Keratinocyte (primary cell): ENCODE results near the gene SRPK2. TPM values are rescaled to one million over a fixed set of nuclear protein-coding genes. Genes with fewer than 3 reads are reported as not detected.
A peak's percentile ranks its signal among the peaks of the same experiment; 100 is the strongest.

Source experiments
- DNase-seq: peaks from one replicate; pipeline ENCODE4 v3.0.0-alpha.2; 2011; ENCODE audit warnings: low read depth, missing footprints, low spot score
- FAIRE-seq: peaks from 2 replicates; lab custom pipeline; 2011; peaks lifted over from hg19 to GRCh38; lab: Jason Lieb, UNC
- H2AFZ ChIP-seq: 2 replicates; pipeline ENCODE4 v1.6.0; 2012; ENCODE audit warnings: low read length, control low read depth, inconsistent platforms; ENCODE audit not compliant: control insufficient read depth
- H3K27ac ChIP-seq: 2 replicates; pipeline ENCODE4 v1.5.1; 2011; ENCODE audit warnings: low read length; ENCODE audit not compliant: control insufficient read depth, insufficient read depth
- H3K27me3 ChIP-seq: 3 replicates; pipeline ENCODE4 v1.6.0; 2011; ENCODE audit warnings: low read length; ENCODE audit not compliant: control insufficient read depth, insufficient read depth; ENCODE audit errors: extremely low read depth
- H3K36me3 ChIP-seq, 2 experiments: 2 replicates in 1 of 2; 3 replicates in 1 of 2; pipeline ENCODE4 v1.5.1; 2011; ENCODE audit warnings: low read length in 2 of 2, mild to moderate bottlenecking in 1 of 2; ENCODE audit not compliant: control insufficient read depth in 2 of 2, insufficient read depth in 2 of 2; ENCODE audit errors: extremely low read depth in 1 of 2
- H3K4me1 ChIP-seq: 3 replicates; pipeline ENCODE4 v1.5.1; 2011; ENCODE audit warnings: low read length; ENCODE audit not compliant: control insufficient read depth, insufficient read depth; ENCODE audit errors: extremely low read depth
- H3K4me2 ChIP-seq: 3 replicates; pipeline ENCODE4 v1.6.0; 2011; ENCODE audit warnings: low read depth, low read length; ENCODE audit not compliant: control insufficient read depth, insufficient read depth; ENCODE audit errors: extremely low read depth
- H3K4me3 ChIP-seq, 3 experiments: fragments of 200-600 bp in 1 of 3; sonication (generic) in 1 of 3; 2 replicates in 2 of 3; 3 replicates in 1 of 3; pipeline ENCODE4 v1.5.1; 2011 to 2016; ENCODE audit warnings: low read length in 3 of 3, mild to moderate bottlenecking in 3 of 3, control low read depth in 2 of 3, inconsistent platforms in 1 of 3, low read depth in 1 of 3, mixed read lengths in 1 of 3, mixed run types in 1 of 3, moderate library complexity in 1 of 3; ENCODE audit not compliant: control insufficient read depth in 2 of 3, insufficient read depth in 2 of 3; ENCODE audit errors: extremely low read depth in 1 of 3
- H3K79me2 ChIP-seq: 2 replicates; pipeline ENCODE4 v1.6.0; 2012; ENCODE audit warnings: low read length; ENCODE audit not compliant: control insufficient read depth, insufficient read depth
- H3K9ac ChIP-seq: 3 replicates; pipeline ENCODE4 v1.6.0; 2011; ENCODE audit warnings: low read length; ENCODE audit not compliant: control insufficient read depth, insufficient read depth; ENCODE audit errors: extremely low read depth
- H3K9me1 ChIP-seq: 3 replicates; pipeline ENCODE4 v1.6.0; 2011; ENCODE audit warnings: low read length; ENCODE audit not compliant: control insufficient read depth, insufficient read depth; ENCODE audit errors: extremely low read depth
- H3K9me3 ChIP-seq: 2 replicates; pipeline ENCODE4 v1.5.1; 2012; ENCODE audit warnings: low read depth, low read length; ENCODE audit not compliant: control insufficient read depth
- H4K20me1 ChIP-seq: 3 replicates; pipeline ENCODE4 v1.6.0; 2011; ENCODE audit warnings: low read length; ENCODE audit not compliant: control insufficient read depth, insufficient read depth; ENCODE audit errors: extremely low read depth
- EZH2 ChIP-seq: IDR thresholded peaks from one replicate; pipeline ENCODE4 v1.6.1; 2012; ENCODE audit warnings: inconsistent platforms, mild to moderate bottlenecking, low read length, moderate library complexity
- dilution Hi-C: fragments of 300-500 bp; cut with MboI; formaldehyde crosslinking; loops from one replicate; pipeline ENCODE4 v1.7.0; 2020; ENCODE audit warnings: low sequenced_read_pairs; ENCODE audit not compliant: extremely low pct_ligation_motif_present
- polyA plus RNA-seq, 5 experiments: library from polyadenylated mRNA; depleted of rRNA in 3 of 5; stranded (reverse) in 3 of 5; stranded (forward) in 1 of 5; unstranded in 1 of 5; fragments of >200 nt; gene quantifications; 1 replicate in 1 of 5; 2 replicates in 3 of 5; 3 replicates in 1 of 5; pipeline versions ENCODE4 v1.2.1 to v1.2.3, GENCODE V29; 2011 to 2012; ENCODE audit warnings: missing spikeins in 2 of 5, low read depth in 1 of 5, low replicate concordance in 1 of 5
- TF ChIP-seq, protein P1 (sequence below), 3 experiments: IDR thresholded peaks in 1 of 3; conservative IDR thresholded peaks in 1 of 3; optimal IDR thresholded peaks in 1 of 3; 2 replicates in 2 of 3; 3 replicates in 1 of 3; pipeline versions ENCODE3 to v1.5.1; 2011; ENCODE audit warnings: low read length in 3 of 3, mild to moderate bottlenecking in 3 of 3, moderate library complexity in 2 of 3, control low read depth in 1 of 3, inconsistent platforms in 1 of 3; ENCODE audit not compliant: insufficient read depth in 2 of 3; ENCODE audit errors: extremely low read depth in 1 of 3

Gene SRPK2
- polyA plus RNA-seq, 1 donor (not counting 4 experiments of a cell fraction or from before 2014, with no cell fraction given), result 40.2 TPM

DNA sequence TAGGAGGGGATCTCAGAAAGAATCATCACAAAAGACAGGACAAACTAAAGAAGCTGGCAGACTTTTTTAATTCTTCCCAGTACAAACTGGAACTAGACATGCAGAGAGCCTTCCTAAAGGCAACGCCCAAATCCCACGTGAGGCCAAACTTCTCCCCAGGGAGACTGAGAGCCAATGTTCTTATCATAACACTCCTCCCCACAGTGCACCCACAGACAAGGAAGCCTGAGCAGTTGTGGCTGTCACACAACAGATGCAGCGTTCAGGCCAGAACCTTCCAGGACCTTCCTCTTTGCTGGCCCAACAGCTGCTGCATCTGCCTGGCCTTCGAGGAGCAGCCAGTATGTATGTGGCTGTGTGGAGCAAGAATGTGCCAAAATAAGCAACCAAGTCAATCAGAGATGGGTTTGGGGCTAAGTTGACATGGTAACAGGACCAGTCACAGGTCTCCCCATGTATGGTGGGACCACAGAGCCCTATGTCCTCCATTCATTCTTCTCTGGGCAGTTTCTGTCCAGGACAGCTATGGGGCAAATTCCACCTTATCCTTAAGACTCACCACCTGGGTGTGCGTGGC, 34.9 kb downstream of the SRPK2 start:
- Histone ChIP-seq H3K27me3 (no peaks in the 10 kb centered on the region), H3K4me1 (peaks cover 28% of the 10 kb centered on the region), H3K9ac (no peak overlapping the region), H4K20me1 (peaks cover 6% of the 10 kb centered on the region), H2AFZ (no peak overlapping the region), H3K9me1 (peaks cover 12% of the 10 kb centered on the region), H3K4me2 (no peak overlapping the region), H3K4me3 (no peak overlapping the region), H3K36me3 (no peaks in the 10 kb centered on the region), H3K9me3 (no peaks in the 10 kb centered on the region), H3K27ac (peak overlapping the region; percentile 6), H3K79me2 (peaks cover 65% of the 10 kb centered on the region)
- no peak for DNase-seq
- TF ChIP-seq EZH2, result no peak
- TF ChIP-seq, protein P1, sequence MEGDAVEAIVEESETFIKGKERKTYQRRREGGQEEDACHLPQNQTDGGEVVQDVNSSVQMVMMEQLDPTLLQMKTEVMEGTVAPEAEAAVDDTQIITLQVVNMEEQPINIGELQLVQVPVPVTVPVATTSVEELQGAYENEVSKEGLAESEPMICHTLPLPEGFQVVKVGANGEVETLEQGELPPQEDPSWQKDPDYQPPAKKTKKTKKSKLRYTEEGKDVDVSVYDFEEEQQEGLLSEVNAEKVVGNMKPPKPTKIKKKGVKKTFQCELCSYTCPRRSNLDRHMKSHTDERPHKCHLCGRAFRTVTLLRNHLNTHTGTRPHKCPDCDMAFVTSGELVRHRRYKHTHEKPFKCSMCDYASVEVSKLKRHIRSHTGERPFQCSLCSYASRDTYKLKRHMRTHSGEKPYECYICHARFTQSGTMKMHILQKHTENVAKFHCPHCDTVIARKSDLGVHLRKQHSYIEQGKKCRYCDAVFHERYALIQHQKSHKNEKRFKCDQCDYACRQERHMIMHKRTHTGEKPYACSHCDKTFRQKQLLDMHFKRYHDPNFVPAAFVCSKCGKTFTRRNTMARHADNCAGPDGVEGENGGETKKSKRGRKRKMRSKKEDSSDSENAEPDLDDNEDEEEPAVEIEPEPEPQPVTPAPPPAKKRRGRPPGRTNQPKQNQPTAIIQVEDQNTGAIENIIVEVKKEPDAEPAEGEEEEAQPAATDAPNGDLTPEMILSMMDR (optimal IDR thresholded peaks at IDR 0.05 in 1 of 3, IDR thresholded peaks at IDR 0.05 in 1 of 3, conservative IDR thresholded peaks at IDR 0.05 in 1 of 3; ENCODE audit: extremely low read depth in 1 of 3, insufficient read depth in 2 of 3, low read length in 3 of 3), result no peak
- dilution Hi-C loops, result no loop called here
- FAIRE-seq, result no peak

DNA sequence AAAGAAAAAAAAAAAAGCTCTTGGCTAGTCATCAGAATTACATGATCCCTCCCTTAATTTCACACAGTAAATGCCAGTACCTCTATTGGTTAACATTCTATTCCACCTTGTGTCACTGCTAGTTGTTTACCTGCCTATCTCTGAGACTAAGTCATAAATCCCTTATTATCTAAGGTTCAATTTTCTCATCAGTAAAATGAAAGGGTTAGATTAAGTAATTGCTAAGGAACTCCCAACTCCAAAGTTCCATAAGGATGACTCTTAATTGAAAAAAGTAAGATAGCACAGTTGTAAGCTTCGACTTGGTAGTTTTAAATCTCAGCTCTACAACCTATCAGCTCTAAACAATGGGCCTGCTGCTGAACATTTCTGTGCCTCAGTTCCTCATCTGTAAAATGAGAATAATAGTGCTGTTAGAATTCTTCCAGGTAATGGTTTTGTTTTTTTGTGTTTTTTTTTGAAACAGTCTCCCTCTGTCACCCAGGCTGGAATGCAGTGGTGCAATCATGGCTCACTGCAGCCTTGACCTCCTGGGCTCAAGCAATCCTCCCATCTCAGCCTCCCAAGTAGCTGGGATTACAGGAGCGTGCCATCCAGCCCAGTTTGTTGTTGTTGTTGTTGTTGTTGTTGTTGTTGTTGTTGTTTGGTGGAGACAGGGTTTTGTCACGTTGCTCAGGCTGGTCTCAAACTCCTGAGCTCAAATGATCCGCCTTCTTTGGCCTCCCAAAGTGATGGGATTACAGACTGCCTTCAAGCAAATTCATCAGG, 35.6 kb downstream of the SRPK2 start:
- TF ChIP-seq, protein P1 (optimal IDR thresholded peaks at IDR 0.05 in 1 of 3, IDR thresholded peaks at IDR 0.05 in 1 of 3, conservative IDR thresholded peaks at IDR 0.05 in 1 of 3; ENCODE audit: extremely low read depth in 1 of 3, insufficient read depth in 2 of 3, low read length in 3 of 3), result no peak
- TF ChIP-seq EZH2, result no peak
- DNase-seq (no peak), FAIRE-seq (no peak)
- Histone ChIP-seq H3K36me3 (no peaks in the 10 kb centered on the region), H3K27ac (no peak overlapping the region), H3K79me2 (peaks cover 60% of the 10 kb centered on the region), H2AFZ (no peak overlapping the region), H3K4me2 (no peak overlapping the region), H3K9me3 (no peaks in the 10 kb centered on the region), H3K9ac (no peak overlapping the region), H3K27me3 (no peaks in the 10 kb centered on the region), H3K4me1 (peaks cover 28% of the 10 kb centered on the region), H3K4me3 (no peak overlapping the region), H3K9me1 (peaks cover 12% of the 10 kb centered on the region), H4K20me1 (peaks cover 6% of the 10 kb centered on the region)
- dilution Hi-C loops, result no loop called here
